Activated naive CD8-positive, alpha-beta T cell treated with anti-CD3 and anti-CD28 coated beads, Interleukin-2, amount 50 U/mL, for 24 hours (primary cell): ENCODE results near the gene PUM2.

Source experiments
- ATAC-seq: fragments of 150-1000 bp; cut with Tn5 transposase; one replicate; pipeline ENCODE4 v1.10.0; 2021
- DNase-seq: peaks from one replicate; pipeline ENCODE4 v3.0.0; 2021
- H3K27ac Mint-ChIP-seq: one replicate; pipeline ENCODE4 v1.8.0; 2021; ENCODE audit warnings: mild to moderate bottlenecking, mixed read lengths
- H3K27me3 Mint-ChIP-seq: one replicate; pipeline ENCODE4 v1.8.0; 2021; ENCODE audit warnings: mixed read lengths
- H3K36me3 Mint-ChIP-seq: one replicate; pipeline ENCODE4 v1.8.0; 2021; ENCODE audit warnings: low read depth, mixed read lengths
- H3K4me1 Mint-ChIP-seq: one replicate; pipeline ENCODE4 v1.8.0; 2021; ENCODE audit warnings: mixed read lengths
- H3K4me3 Mint-ChIP-seq: one replicate; pipeline ENCODE4 v1.8.0; 2021; ENCODE audit warnings: mild to moderate bottlenecking, moderate library complexity, mixed read lengths
- H3K9me3 Mint-ChIP-seq: one replicate; pipeline ENCODE4 v1.8.0; 2021; ENCODE audit warnings: mixed read lengths

Gene PUM2

GRCh38 chr2:20350753-20351554 is at the start of gene PUM2:
TSS of gene PUM2 (minus strand) at chr2:20350844. CDS start at chr2:20327360, 23,484 bp downstream.
- DNase-seq (peak; percentile 92), ATAC-seq (peak; percentile 87)
- Mint-ChIP-seq H3K36me3 (peaks cover 21% of the 10 kb centered on the region), H3K9me3 (no peaks in the 10 kb centered on the region), H3K27me3 (peaks cover 3% of the 10 kb centered on the region), H3K27ac (peak within 1 kb of the TSS; percentile 93), H3K4me1 (peaks cover 33% of the 10 kb centered on the region), H3K4me3 (no peak within 1 kb of the TSS)

DNA sequence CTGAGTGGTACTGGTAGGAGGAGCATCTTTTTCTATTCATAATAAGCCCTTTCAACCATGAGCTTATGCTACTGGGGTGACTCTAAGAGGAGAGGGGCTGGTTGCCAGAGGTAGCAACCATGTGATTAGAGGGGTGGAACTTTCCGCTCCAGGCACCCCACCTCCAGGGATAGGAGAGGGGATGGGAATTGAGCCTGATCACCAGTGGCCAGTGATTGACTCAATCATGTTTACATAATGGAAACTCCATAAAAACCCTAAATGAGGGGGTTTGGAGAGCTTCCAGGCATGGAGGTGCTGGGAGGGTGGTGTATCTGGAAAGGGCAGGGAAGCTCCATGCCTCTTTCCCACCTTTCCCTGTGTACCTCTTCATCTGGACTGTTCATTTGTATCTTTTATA is 49.7 kb upstream of the PUM2 start:
- Mint-ChIP-seq H3K4me3 (no peak overlapping the region), H3K27ac (no peak overlapping the region), H3K9me3 (no peaks in the 10 kb centered on the region), H3K4me1 (no peaks in the 10 kb centered on the region), H3K27me3 (no peaks in the 10 kb centered on the region), H3K36me3 (no peaks in the 10 kb centered on the region)
- DNase-seq: no peak
- no peak for ATAC-seq

DNA sequence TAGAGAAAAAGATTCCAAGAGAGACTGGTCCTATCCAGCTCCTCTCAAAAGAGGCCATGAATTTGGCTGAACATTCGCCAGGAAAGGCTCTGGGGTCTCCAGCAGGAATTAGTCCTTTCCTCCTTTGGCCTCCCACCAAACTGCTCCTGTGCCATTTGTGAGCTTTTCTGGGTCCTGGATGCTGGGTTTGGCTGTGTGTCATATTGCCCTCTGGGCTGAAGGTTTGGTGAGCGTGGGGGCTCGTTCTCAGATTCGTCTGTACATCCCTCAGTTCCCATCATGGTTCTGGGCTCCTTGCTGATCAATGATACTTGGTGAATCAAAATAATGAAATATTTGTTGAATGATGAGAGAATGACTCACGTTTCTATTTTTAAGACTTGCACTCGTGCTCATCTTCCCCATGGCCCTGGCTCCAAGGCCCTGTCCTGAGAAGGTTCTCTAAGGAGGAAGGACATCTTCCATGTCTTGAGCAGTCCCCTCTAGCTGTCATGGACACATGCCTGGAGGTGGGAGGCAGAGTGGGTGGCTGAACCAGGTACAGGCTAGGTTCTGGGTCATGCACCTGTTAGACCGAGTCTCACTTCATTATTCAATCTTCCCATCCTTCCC is 48.4 kb upstream of the PUM2 start:
- H3K9me3 Mint-ChIP-seq: no peaks in the 10 kb centered on the region
- no peaks in the 10 kb centered on the region for H3K36me3 Mint-ChIP-seq
- DNase-seq: no peak

DNA sequence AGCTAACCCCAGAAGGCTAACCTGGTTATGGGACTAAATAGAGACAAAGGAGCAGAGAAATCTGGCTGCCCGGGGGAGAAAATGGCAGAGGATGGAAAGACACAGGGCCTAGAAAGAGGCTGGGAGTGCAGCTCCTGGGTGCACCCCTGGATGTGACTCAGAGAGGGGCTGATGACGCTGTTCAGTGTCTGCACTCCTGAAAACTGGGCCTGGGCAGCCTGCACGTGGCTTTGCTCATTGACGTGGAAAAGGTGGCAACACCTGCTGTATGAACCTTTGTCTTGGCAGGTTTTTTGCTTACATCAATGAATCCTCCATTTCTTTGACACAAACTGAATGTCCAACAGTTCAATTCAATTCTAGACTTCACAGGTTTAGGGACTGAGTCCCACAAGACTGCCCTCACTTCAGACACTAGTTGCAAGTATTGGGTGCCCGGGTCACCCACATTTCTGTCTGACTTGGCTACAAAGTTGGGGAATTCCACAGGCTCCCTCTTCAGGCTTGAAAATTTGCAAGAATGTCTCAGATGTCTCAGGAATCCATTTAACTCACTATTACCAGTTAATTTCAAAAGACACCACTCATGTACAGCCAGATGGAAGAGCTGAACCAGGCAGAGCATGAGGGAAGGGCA is 47.3 kb upstream of the PUM2 start:
- no peaks in the 10 kb centered on the region for H3K27me3 Mint-ChIP-seq
- H3K27ac Mint-ChIP-seq: no peak overlapping the region
- H3K9me3 Mint-ChIP-seq: no peaks in the 10 kb centered on the region
- ATAC-seq (no peak), DNase-seq (no peak)
- no peaks in the 10 kb centered on the region for H3K4me1 Mint-ChIP-seq
- H3K4me3 Mint-ChIP-seq: no peak overlapping the region
- no peaks in the 10 kb centered on the region for H3K36me3 Mint-ChIP-seq

More for the DNA sequence above, 48.4 kb upstream of the PUM2 start:
- Mint-ChIP-seq H3K27me3 (no peaks in the 10 kb centered on the region), H3K4me3 (no peak overlapping the region), H3K4me1 (no peaks in the 10 kb centered on the region), H3K27ac (no peak overlapping the region)
- no peak for ATAC-seq

GRCh38 chr2:20396356-20397000 is 45.8 kb upstream of the PUM2 start:
- H3K36me3 Mint-ChIP-seq: no peaks in the 10 kb centered on the region
- no peaks in the 10 kb centered on the region for H3K9me3 Mint-ChIP-seq
- H3K4me1 Mint-ChIP-seq: no peaks in the 10 kb centered on the region
- DNase-seq: no peak
- ATAC-seq: no peak
- H3K27ac Mint-ChIP-seq: no peak overlapping the region
- no peaks in the 10 kb centered on the region for H3K27me3 Mint-ChIP-seq
- no peak overlapping the region for H3K4me3 Mint-ChIP-seq

DNA sequence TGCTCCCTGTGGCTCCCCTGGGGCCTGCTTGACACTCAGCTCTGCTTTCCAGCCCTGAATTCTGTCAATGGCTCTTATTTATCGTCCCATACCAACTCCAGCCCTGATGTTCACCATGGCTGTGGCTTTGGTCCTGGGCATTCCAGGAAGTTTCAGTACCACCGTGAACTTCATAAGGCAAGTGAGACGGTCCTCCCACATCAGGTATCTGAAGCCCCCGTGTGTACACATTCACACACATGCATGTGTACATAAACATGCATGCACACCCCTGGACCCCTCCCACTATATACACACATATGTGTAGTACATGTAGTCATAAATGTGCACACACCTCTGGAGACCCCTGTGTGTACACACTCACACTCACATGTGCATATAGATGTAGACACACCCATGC is 43.3 kb upstream of the PUM2 start:
- no peaks in the 10 kb centered on the region for H3K36me3 Mint-ChIP-seq
- DNase-seq: no peak
- H3K4me3 Mint-ChIP-seq: no peak overlapping the region
- no peak overlapping the region for H3K27ac Mint-ChIP-seq
- ATAC-seq: no peak
- H3K9me3 Mint-ChIP-seq: no peaks in the 10 kb centered on the region
- H3K27me3 Mint-ChIP-seq: no peaks in the 10 kb centered on the region
- H3K4me1 Mint-ChIP-seq: no peaks in the 10 kb centered on the region

- no peaks in the 10 kb centered on the region for H3K36me3 Mint-ChIP-seq
- no peak overlapping the region for H3K4me3 Mint-ChIP-seq
- H3K9me3 Mint-ChIP-seq: no peaks in the 10 kb centered on the region
- H3K27ac Mint-ChIP-seq: no peak overlapping the region
- H3K4me1 Mint-ChIP-seq: no peaks in the 10 kb centered on the region
- ATAC-seq (no peak), DNase-seq (no peak)
- H3K27me3 Mint-ChIP-seq: no peaks in the 10 kb centered on the region
Measured at GRCh38 chr2:20391951-20392699, 41.5 kb upstream of the PUM2 start.

DNA sequence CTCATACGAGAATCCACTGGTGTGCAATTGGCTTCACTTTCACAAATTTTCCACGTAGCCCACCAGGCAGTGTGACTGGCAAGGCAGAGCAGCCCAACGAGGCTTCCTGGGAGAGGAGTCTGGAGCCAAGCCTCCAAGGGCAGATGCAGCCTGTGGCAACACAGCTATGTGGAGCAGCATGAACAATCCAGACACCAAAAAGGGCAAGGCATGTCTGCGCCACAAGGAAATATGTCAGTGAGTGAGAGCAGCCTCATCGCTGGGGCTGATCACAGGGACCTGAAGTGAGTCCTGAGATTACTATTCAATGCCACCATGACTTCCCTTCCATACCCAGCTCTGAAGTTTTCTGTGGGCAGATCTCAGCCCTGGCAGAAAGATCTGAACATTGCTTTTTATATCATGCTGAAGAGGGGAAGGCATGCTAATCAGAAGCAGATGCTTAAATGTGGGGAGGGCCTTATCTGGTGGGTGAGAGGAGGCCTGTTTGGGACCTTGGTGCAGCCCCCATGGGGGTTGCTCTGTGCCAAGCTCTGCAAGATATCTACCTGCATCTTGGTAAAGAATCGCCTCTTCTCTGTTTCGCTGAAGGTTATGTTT is 40.0 kb upstream of the PUM2 start:
- H3K27ac Mint-ChIP-seq: no peak overlapping the region
- H3K4me3 Mint-ChIP-seq: no peak overlapping the region
- no peaks in the 10 kb centered on the region for H3K9me3 Mint-ChIP-seq
- H3K27me3 Mint-ChIP-seq: no peaks in the 10 kb centered on the region
- no peaks in the 10 kb centered on the region for H3K4me1 Mint-ChIP-seq
- H3K36me3 Mint-ChIP-seq: no peaks in the 10 kb centered on the region
- DNase-seq (no peak), ATAC-seq (no peak)

- ATAC-seq (no peak), DNase-seq (no peak)
- no peaks in the 10 kb centered on the region for H3K4me1 Mint-ChIP-seq
- no peaks in the 10 kb centered on the region for H3K9me3 Mint-ChIP-seq
- no peaks in the 10 kb centered on the region for H3K27me3 Mint-ChIP-seq
- H3K4me3 Mint-ChIP-seq: no peak overlapping the region
- H3K36me3 Mint-ChIP-seq: no peaks in the 10 kb centered on the region
- H3K27ac Mint-ChIP-seq: no peak overlapping the region
Measured at GRCh38 chr2:20384953-20385352, 34.3 kb upstream of the PUM2 start.

DNA sequence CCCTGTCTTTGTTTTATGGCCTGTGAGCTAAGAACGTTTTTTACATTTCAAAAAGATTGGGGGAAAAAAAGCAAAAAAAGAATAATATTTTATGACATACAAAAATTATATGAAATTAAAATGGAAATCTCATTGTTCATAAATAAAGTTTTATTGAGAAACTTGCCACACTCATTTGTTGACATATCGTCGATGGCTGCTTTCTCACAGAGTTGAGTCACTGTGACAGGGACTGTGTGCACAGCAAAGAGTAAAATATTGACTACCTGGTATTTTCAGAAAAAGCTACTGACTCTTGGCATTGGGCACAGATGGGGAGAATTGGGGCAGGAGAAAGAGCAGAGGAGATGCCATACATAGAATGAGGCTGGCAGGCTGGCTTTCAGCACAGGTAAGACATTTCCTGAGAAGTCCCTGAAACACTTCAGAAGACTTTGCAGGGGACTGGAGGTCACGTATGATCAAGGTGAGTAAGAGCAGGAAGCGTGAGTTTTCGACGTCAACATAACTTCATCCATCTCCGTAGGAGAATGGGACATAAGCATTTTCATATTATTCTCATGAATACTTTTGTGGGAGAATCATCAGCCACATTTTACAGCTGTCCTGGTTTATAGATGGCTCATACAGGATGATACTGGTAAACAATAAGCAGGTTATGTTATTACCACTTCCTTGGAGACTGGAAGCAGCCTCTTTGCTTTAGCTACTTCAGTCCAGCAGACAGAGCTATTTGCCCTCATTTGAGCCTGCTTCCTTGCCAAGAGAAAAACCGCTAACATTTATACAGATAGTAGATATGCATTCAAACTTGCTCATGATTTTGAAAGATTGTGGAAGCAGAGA is 32.5 kb upstream of the PUM2 start:
- H3K4me1 Mint-ChIP-seq: no peaks in the 10 kb centered on the region
- ATAC-seq: no peak
- no peak for DNase-seq
- H3K36me3 Mint-ChIP-seq: no peaks in the 10 kb centered on the region
- no peak overlapping the region for H3K4me3 Mint-ChIP-seq
- peaks cover 2% of the 10 kb centered on the region for H3K27me3 Mint-ChIP-seq
- no peaks in the 10 kb centered on the region for H3K9me3 Mint-ChIP-seq
- no peak overlapping the region for H3K27ac Mint-ChIP-seq

- no peaks in the 10 kb centered on the region for H3K4me1 Mint-ChIP-seq
- no peak for DNase-seq
- no peak for ATAC-seq
- H3K36me3 Mint-ChIP-seq: no peaks in the 10 kb centered on the region
- H3K27ac Mint-ChIP-seq: no peak overlapping the region
- peaks cover 2% of the 10 kb centered on the region for H3K27me3 Mint-ChIP-seq
- no peak overlapping the region for H3K4me3 Mint-ChIP-seq
- H3K9me3 Mint-ChIP-seq: no peaks in the 10 kb centered on the region
Measured at GRCh38 chr2:20381457-20381856, 30.8 kb upstream of the PUM2 start.

DNA sequence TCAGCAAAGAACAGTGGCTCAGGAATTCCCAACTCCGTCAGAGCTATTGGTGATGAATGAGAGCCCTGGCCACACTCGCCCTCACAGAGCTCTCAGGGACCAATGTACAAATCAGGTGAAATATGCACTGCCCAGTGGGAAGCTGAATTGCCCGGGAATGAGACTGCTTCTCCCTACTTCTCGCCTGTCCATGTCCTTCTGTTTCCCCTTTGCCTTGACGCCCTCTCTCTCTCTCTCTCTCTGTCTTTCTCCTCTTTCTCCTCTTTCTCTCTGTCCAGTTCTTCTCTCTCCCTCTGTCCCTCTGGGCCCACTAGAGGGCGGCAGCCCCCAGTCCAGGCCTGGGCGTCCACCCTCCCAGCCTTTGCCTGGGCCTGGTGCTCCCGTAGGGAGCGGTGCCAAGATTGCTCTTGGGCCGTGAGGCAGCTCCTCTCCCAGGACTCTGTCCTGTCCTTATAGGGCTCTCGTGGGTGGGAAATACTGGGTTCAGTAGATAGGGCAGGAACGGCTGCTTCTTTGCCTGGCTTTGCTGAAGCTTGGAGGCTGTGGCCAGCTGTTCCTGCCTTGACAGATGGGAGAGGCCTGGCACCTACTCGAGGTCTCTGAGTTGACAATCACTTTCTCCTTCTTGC is 28.4 kb upstream of the PUM2 start:
- H3K4me1 Mint-ChIP-seq: no peaks in the 10 kb centered on the region
- ATAC-seq (peak; percentile 52), DNase-seq (no peak)
- peaks cover 4% of the 10 kb centered on the region for H3K27me3 Mint-ChIP-seq
- no peaks in the 10 kb centered on the region for H3K9me3 Mint-ChIP-seq
- no peak overlapping the region for H3K27ac Mint-ChIP-seq
- H3K4me3 Mint-ChIP-seq: no peak overlapping the region
- no peaks in the 10 kb centered on the region for H3K36me3 Mint-ChIP-seq

GRCh38 chr2:20378341-20378740 is 27.7 kb upstream of the PUM2 start:
- Mint-ChIP-seq H3K4me1 (no peaks in the 10 kb centered on the region), H3K9me3 (no peaks in the 10 kb centered on the region)

More at GRCh38 chr2:20378341-20378740, 27.7 kb upstream of the PUM2 start:
- no peaks in the 10 kb centered on the region for H3K36me3 Mint-ChIP-seq
- no peak for DNase-seq
- peaks cover 4% of the 10 kb centered on the region for H3K27me3 Mint-ChIP-seq
- no peak overlapping the region for H3K27ac Mint-ChIP-seq
- H3K4me3 Mint-ChIP-seq: no peak overlapping the region
- ATAC-seq: no peak
